Astrocyte (in vitro differentiated cells and primary cell): Measurements from ENCODE around the gene ANAPC13. TPM values are rescaled to one million over a fixed set of nuclear protein-coding genes. Genes with fewer than 3 reads are reported as not detected.

Experiments
- DNase-seq: peaks from one replicate; pipeline ENCODE4 v3.0.0-alpha.2; 2010; ENCODE audit warnings: low read depth
- FAIRE-seq: peaks from 2 replicates; lab custom pipeline; 2011; peaks lifted over from hg19 to GRCh38; lab: Jason Lieb, UNC
- H2AFZ ChIP-seq: 2 replicates; pipeline ENCODE4 v1.6.0; 2012; ENCODE audit warnings: low read depth, low read length, inconsistent platforms
- H3K27ac ChIP-seq: 2 replicates; pipeline ENCODE4 v1.5.1; 2011; ENCODE audit warnings: low read depth, low read length, inconsistent platforms
- H3K27me3 ChIP-seq: 2 replicates; pipeline ENCODE4 v1.6.0; 2011; ENCODE audit warnings: low read length, inconsistent platforms; ENCODE audit not compliant: insufficient read depth
- H3K36me3 ChIP-seq: 2 replicates; pipeline ENCODE4 v1.5.1; 2011; ENCODE audit warnings: low read length, inconsistent platforms; ENCODE audit not compliant: insufficient read depth
- H3K4me1 ChIP-seq: 2 replicates; pipeline ENCODE4 v1.5.1; 2011; ENCODE audit warnings: low read length, inconsistent platforms; ENCODE audit not compliant: insufficient read depth
- H3K4me2 ChIP-seq: 2 replicates; pipeline ENCODE4 v1.6.0; 2012; ENCODE audit warnings: low read length, inconsistent platforms
- H3K4me3 ChIP-seq: 2 replicates; pipeline ENCODE4 v1.5.1; 2011; ENCODE audit warnings: low read depth, mild to moderate bottlenecking, low read length, inconsistent platforms; ENCODE audit not compliant: insufficient read depth
- H3K79me2 ChIP-seq: 2 replicates; pipeline ENCODE4 v1.6.0; 2012; ENCODE audit warnings: mild to moderate bottlenecking, low read length, inconsistent platforms; ENCODE audit not compliant: insufficient read depth
- H3K9ac ChIP-seq: 2 replicates; pipeline ENCODE4 v1.6.0; 2012; ENCODE audit warnings: mild to moderate bottlenecking, low read length, inconsistent platforms
- H3K9me3 ChIP-seq: 2 replicates; pipeline ENCODE4 v1.5.1; 2012; ENCODE audit warnings: low read depth, mild to moderate bottlenecking, low read length, inconsistent platforms; ENCODE audit not compliant: insufficient read depth
- H4K20me1 ChIP-seq: 2 replicates; pipeline ENCODE4 v1.6.0; 2012; ENCODE audit warnings: low read length, inconsistent platforms; ENCODE audit not compliant: insufficient read depth
- H3K27ac Mint-ChIP-seq: one replicate; pipeline ENCODE4 v1.8.0; 2021; ENCODE audit warnings: mild to moderate bottlenecking, mixed read lengths; ENCODE audit not compliant: unreplicated experiment
- H3K27me3 Mint-ChIP-seq: one replicate; pipeline ENCODE4 v1.8.0; 2021; ENCODE audit warnings: low read depth, mixed read lengths; ENCODE audit not compliant: unreplicated experiment
- H3K36me3 Mint-ChIP-seq: one replicate; pipeline ENCODE4 v1.8.0; 2021; ENCODE audit warnings: low read depth, mixed read lengths; ENCODE audit not compliant: unreplicated experiment
- H3K4me1 Mint-ChIP-seq: one replicate; pipeline ENCODE4 v1.8.0; 2021; ENCODE audit warnings: low read depth, mixed read lengths; ENCODE audit not compliant: unreplicated experiment
- H3K4me3 Mint-ChIP-seq: one replicate; pipeline ENCODE4 v1.8.0; 2021; ENCODE audit warnings: mild to moderate bottlenecking, moderate library complexity, mixed read lengths; ENCODE audit not compliant: unreplicated experiment
- H3K9me3 Mint-ChIP-seq: one replicate; pipeline ENCODE4 v1.8.0; 2021; ENCODE audit warnings: mild to moderate bottlenecking, mixed read lengths; ENCODE audit not compliant: unreplicated experiment
- CTCF ChIP-seq: IDR thresholded peaks from 2 replicates; pipeline ENCODE4 v1.5.1; 2011; ENCODE audit warnings: low read depth, mild to moderate bottlenecking, inconsistent platforms, low read length, moderate library complexity; ENCODE audit not compliant: insufficient read depth
- EZH2 ChIP-seq: IDR thresholded peaks from 2 replicates; pipeline ENCODE4 v1.6.1; 2012; ENCODE audit warnings: mild to moderate bottlenecking, low read length, inconsistent platforms; ENCODE audit not compliant: insufficient read depth
- total RNA-seq: library from RNA; stranded (reverse); gene quantifications from 2 replicates; pipeline ENCODE4 v1.2.1, GENCODE V29; 2021

The ANAPC13 gene
- total RNA-seq, 1 donor from 2014 or later: 61.0 TPM

- H3K4me1 Mint-ChIP-seq: peaks cover 51% of the 10 kb centered on the region
- DNase-seq: no peak
- no peak overlapping the region for H3K27ac ChIP-seq
- H3K9ac ChIP-seq: no peak overlapping the region
- peaks cover 2% of the 10 kb centered on the region for H3K9me3 Mint-ChIP-seq
- no peak overlapping the region for H2AFZ ChIP-seq
- H3K4me3 ChIP-seq: no peak overlapping the region
- no peak overlapping the region for H3K27ac Mint-ChIP-seq
- no peak overlapping the region for H3K4me2 ChIP-seq
- FAIRE-seq: no peak
- H3K4me3 Mint-ChIP-seq: no peak overlapping the region
- no peaks in the 10 kb centered on the region for H3K9me3 ChIP-seq
- peaks cover 7% of the 10 kb centered on the region for H3K36me3 Mint-ChIP-seq
- no peaks in the 10 kb centered on the region for H3K27me3 ChIP-seq
- peaks cover 38% of the 10 kb centered on the region for H3K79me2 ChIP-seq
- H3K27me3 Mint-ChIP-seq: no peaks in the 10 kb centered on the region
- TF ChIP-seq EZH2 (no peak), CTCF (no peak)
- H3K4me1 ChIP-seq: peaks cover 48% of the 10 kb centered on the region
- no peaks in the 10 kb centered on the region for H4K20me1 ChIP-seq
- peaks cover 29% of the 10 kb centered on the region for H3K36me3 ChIP-seq
Measured at GRCh38 chr3:134480546-134480945, 5.2 kb downstream of the ANAPC13 start.

GRCh38 chr3:134477938-134478337 is 7.8 kb downstream of the ANAPC13 start:
- H3K9me3 Mint-ChIP-seq: no peaks in the 10 kb centered on the region
- Histone ChIP-seq H3K9ac (peak overlapping the region; percentile 60), H3K9me3 (no peaks in the 10 kb centered on the region), H3K4me1 (peaks cover 29% of the 10 kb centered on the region), H3K27ac (peak overlapping the region; percentile 63), H3K36me3 (peaks cover 29% of the 10 kb centered on the region), H3K79me2 (peaks cover 22% of the 10 kb centered on the region), H4K20me1 (no peaks in the 10 kb centered on the region), H2AFZ (no peak overlapping the region), H3K4me3 (no peak overlapping the region), H3K4me2 (peak overlapping the region; percentile 31), H3K27me3 (no peaks in the 10 kb centered on the region)
- H3K4me3 Mint-ChIP-seq: no peak overlapping the region
- H3K4me1 Mint-ChIP-seq: peaks cover 43% of the 10 kb centered on the region
- H3K27me3 Mint-ChIP-seq: no peaks in the 10 kb centered on the region
- peaks cover 7% of the 10 kb centered on the region for H3K36me3 Mint-ChIP-seq
- TF ChIP-seq EZH2 (no peak), CTCF (no peak)
- FAIRE-seq: peak; percentile 76
- peak overlapping the region; percentile 77 for H3K27ac Mint-ChIP-seq
- peak; percentile 65 for DNase-seq

- Histone ChIP-seq H3K4me3 (no peak overlapping the region), H3K27ac (peak overlapping the region; percentile 45), H4K20me1 (no peaks in the 10 kb centered on the region), H3K36me3 (peaks cover 29% of the 10 kb centered on the region), H3K79me2 (peaks cover 16% of the 10 kb centered on the region), H3K4me2 (no peak overlapping the region), H3K9ac (peak overlapping the region; percentile 35), H3K4me1 (peaks cover 21% of the 10 kb centered on the region), H3K27me3 (no peaks in the 10 kb centered on the region), H3K9me3 (no peaks in the 10 kb centered on the region), H2AFZ (no peak overlapping the region)
- Mint-ChIP-seq H3K36me3 (peaks cover 6% of the 10 kb centered on the region), H3K4me1 (peaks cover 36% of the 10 kb centered on the region), H3K4me3 (no peak overlapping the region), H3K27me3 (no peaks in the 10 kb centered on the region), H3K9me3 (no peaks in the 10 kb centered on the region), H3K27ac (peak overlapping the region; percentile 75)
- TF ChIP-seq CTCF: no peak
- FAIRE-seq: no peak
- DNase-seq: peak; percentile 52
Measured at GRCh38 chr3:134477002-134477401, 8.8 kb downstream of the ANAPC13 start.
